Measurements from ENCODE around the gene DMKN. TPM values are rescaled to one million over a fixed set of nuclear protein-coding genes. Genes with fewer than 3 reads are reported as not detected.

Gene DMKN
- total RNA-seq, 1 donor from 2014 or later, result 26.5 TPM

- intact Hi-C loops (cut with DNase I), result no loop called here
- ATAC-seq (no peak), DNase-seq (ENCODE audit: low spot score) (no peak)
These were observed 19.9 kb upstream of the DMKN start, which contains the start of gene GAPDHS for GRCh38 chr19:35533201-35533821. Gene GAPDHS (plus strand): TSS chr19:35533456. CDS start chr19:35533528, 72 bp downstream.

DNA sequence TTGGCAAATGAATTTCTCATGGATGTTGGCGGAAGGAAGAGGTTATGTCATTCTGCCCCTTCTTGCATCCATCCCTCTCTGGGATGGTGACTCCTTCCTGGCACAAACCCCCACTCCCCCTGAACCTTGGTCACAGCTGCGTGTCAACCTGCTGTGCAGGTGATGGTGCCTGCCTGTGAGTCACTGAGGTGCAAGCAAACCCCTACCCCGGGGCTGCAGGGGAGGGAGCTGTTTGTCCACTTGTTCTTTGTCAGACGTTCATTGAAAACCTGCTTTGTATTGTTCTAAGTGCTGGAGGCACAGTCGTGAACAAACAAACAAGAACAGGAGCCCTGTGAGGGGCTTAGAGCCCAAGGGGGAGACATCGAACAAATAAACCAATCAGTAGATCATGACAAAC lies 17.8 kb upstream of the DMKN start:
- intact Hi-C loops (cut with DNase I), result no loop called here
- ATAC-seq (no peak), DNase-seq (ENCODE audit: low spot score) (no peak)

DNA sequence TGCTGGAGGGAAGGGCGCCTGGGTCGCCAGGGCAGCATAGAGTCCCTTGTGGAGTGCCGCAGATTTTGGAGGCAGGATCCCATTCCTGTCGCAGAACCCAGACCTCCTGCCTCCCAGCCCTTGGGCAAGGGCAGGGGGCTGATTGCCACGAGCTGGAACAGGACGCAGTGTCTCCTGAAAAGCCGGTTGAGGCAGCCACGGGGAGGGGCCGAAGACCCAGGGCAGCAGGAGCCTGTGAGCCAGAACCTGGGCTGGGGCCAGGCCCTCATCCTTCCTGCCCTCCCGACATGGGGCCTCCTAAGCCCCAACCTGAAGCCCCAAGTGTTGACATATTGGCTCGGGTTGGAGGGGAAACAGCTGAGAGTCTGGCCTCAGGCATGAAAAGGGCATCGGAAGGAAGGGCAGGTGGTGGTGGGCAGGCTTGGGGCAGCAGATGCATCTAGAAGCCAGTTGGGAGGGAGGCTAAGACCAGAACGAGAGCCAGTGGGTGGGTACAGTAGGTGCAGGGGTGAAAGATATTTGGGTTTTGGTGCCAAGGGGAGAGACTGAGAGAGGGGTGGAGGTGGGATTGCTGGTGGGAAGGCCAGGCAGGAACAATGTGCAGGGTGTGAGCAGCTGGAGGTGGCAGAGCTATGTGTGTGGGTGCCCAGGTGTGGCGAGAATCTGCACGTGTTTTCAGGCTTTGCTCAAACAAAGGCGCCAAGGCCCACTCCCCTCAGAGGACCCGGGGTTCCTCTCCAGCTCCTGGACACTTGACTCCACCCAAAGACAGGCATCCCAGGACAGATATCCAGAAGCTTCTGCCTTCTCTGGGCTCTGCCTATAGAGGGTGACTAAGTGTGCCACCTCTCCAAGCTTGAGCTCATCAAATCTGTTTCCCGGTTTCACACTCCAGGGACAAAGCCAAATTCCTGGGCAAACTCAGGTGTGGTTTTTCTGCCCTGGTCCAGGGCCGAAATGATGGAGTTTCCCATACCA lies 16.1 kb upstream of the DMKN start:
- no peak for ATAC-seq
- DNase-seq (ENCODE audit: low spot score), result no peak
- intact Hi-C loops (cut with DNase I), result no loop called here

DNA sequence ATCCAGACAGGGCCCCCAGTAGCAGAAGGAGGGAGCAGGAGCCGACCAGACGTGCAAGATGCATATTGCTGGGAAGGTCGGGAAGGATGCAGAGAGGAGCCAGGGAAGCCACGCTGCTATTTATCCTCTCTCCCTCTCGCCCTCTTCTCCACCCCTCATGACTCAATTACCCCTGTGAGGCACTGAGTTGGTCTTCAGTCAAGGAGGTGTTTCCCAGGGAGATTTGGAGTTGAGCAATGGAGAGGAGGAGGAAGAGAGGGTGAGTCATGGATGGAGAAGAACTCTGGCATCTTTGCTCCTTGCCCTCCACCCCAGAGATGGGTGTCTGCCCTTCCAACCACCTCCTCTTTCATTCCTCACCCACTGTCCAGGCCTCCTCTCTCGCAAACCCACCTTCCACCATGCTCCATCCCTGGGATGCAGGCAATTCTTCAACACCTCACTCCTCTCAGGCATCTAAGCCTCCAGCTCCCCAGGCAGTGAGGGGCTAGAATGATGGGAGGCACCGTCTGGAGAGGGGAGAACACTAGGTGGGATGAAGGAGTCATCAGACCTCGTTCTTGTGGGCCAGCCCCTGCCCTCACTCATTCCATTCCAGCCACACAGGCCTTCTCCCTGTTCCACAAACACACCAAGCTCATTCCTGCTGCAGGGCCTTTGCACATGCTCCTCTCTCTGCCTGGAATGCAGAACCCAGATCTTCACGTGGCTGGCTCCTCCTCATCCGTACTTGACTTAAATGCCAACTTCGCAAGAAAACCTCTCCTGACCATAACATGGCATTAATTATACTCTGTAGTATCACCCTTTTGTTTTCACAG lies 15.0 kb upstream of the DMKN start, which contains the start of gene SBSN:
Gene SBSN (minus strand): TSS at position 94 of the 821 bp plus-strand sequence. CDS start 30 bp downstream, at position 64.
- ATAC-seq (no peak), DNase-seq (ENCODE audit: low spot score) (no peak)
- intact Hi-C loops (cut with DNase I), result no loop called here

GRCh38 chr19:35525873-35526272 lies 12.4 kb upstream of the DMKN start:
- no peak for DNase-seq (ENCODE audit: low spot score)
- ATAC-seq, result no peak
- intact Hi-C loops (cut with DNase I), result no loop called here

DNA sequence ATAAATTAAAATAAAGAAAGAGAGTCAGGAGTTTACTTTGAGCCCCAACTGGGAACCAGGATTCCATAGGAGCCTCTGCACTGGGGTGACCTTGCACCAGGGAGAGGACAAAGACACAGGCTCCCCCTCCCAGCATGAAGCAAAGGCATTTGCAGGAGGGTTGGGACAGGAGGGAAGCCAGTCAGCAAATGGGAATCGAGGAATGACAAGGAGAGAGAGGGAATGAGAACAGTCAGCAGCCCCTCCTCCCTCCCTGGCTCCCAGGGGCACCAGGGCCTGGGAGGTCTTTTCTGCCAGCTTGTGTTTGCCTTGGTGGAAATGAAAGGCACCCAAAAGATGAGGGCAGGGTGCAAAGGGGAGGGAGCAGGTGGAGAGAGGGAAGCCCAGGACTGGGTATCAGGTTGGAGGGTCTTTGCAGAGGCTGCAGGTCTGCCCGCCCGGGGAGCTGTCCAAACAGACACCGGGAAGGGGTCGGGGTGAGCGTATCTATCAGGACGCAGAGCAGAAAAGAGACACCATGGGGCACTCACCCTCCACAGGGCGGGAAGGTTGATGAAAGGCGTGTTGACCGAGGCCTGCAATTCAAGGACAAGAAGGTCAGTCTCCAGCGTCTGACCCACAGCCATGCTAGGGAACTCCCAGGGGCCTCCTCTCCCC lies 10.9 kb upstream of the DMKN start:
- intact Hi-C loops (cut with DNase I), result no loop called here
- no peak for ATAC-seq
- DNase-seq (ENCODE audit: low spot score), result no peak

- intact Hi-C loops (cut with DNase I), result no loop called here
- ATAC-seq (no peak), DNase-seq (ENCODE audit: low spot score) (no peak)
These were observed 9.4 kb upstream of the DMKN start for GRCh38 chr19:35522745-35523327.

GRCh38 chr19:35521124-35521743 lies 7.8 kb upstream of the DMKN start:
- intact Hi-C loops (cut with DNase I), result no loop called here
- no peak for DNase-seq (ENCODE audit: low spot score)

DNA sequence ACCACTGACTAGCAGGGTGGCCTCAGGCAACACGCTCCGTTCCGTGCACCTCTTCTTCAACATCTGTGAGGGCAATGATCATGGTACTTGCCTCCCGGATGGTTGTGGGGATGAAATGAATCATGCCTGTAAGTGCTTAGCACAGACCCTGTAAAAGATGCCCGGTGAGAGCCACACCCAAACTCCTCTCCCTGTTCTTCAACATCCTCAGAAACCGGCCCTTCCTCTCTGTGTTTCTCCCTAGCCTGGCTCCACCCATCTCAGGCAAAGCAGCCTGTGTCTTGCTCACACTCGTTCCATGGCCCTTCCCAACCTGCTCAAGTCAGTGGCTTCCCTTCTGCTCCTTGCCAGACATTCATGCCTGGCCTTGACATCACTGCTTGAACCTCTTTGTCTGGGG lies 5.8 kb upstream of the DMKN start:
- no peak for DNase-seq (ENCODE audit: low spot score)
- ATAC-seq, result no peak
- intact Hi-C loops (cut with DNase I), result no loop called here

More at GRCh38 chr19:35521124-35521743, 7.8 kb upstream of the DMKN start:
- ATAC-seq, result no peak

DNA sequence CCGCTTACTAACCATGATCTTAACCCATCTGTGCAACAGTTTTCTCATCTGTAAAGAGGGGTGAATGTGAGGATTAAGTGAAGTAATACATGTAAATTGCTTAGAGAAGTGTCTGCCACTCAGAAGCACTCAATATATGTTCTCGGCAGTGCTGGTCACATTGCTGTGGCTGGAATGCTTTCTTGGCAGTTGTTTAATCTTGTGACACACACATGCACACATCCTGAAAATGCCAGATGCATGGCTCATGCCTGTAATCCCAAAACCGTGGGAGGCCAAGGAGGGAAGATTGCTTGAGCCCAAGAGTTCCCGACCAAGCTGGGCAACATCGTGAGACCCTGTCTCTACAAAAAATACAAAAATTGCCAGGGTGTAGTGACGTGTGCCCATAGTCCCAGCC lies 4.9 kb upstream of the DMKN start:
- DNase-seq (ENCODE audit: low spot score) (no peak), ATAC-seq (no peak)
- intact Hi-C loops (cut with DNase I), result no loop called here

DNA sequence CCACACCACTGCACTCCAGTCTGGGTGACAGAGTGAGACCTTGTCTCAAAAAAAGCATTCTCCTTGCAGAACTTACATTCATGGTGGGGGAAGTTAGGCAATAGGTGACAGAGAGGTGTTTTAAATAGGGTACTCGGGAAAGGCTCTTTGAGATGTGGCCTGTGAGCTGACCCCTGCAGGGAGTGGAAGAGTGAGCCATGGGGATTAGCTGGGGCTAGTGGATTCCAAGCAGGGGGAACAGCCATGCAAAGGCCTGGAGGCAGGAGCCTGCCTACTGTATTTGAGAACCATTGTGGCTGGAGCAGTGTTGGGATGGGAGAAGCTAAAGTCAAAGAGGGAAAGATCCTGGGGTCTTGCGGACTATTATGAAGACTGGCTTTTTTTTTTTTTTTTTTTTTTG lies 3.9 kb upstream of the DMKN start:
- intact Hi-C loops (cut with DNase I), result no loop called here
- no peak for DNase-seq (ENCODE audit: low spot score)
- ATAC-seq, result no peak

DNA sequence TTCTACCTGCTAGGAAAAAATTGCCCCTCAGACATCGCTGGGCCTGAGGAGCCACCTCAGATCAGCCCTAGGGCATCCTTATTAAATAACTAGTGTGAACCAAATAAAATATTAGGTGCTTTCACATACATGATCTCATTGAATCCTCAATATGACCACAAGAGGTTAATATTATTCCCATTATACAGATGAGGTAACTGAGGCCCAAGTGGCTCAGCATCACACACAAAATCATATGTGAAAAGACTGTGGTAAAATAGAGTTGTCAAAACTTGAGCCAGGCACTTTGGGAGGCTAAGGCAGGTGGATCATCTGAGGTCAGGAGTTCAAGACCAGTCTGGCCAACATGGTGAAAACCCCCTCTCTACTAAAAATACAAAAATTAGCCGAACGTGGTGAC lies 2.9 kb upstream of the DMKN start:
- DNase-seq (ENCODE audit: low spot score), result no peak
- intact Hi-C loops (cut with DNase I), result no loop called here
- no peak for ATAC-seq

GRCh38 chr19:35514282-35514809 lies 897 bp upstream of the DMKN start:
- DNase-seq (ENCODE audit: low spot score), result no peak
- intact Hi-C loops (cut with DNase I), result no loop called here
- ATAC-seq, result no peak

DNA sequence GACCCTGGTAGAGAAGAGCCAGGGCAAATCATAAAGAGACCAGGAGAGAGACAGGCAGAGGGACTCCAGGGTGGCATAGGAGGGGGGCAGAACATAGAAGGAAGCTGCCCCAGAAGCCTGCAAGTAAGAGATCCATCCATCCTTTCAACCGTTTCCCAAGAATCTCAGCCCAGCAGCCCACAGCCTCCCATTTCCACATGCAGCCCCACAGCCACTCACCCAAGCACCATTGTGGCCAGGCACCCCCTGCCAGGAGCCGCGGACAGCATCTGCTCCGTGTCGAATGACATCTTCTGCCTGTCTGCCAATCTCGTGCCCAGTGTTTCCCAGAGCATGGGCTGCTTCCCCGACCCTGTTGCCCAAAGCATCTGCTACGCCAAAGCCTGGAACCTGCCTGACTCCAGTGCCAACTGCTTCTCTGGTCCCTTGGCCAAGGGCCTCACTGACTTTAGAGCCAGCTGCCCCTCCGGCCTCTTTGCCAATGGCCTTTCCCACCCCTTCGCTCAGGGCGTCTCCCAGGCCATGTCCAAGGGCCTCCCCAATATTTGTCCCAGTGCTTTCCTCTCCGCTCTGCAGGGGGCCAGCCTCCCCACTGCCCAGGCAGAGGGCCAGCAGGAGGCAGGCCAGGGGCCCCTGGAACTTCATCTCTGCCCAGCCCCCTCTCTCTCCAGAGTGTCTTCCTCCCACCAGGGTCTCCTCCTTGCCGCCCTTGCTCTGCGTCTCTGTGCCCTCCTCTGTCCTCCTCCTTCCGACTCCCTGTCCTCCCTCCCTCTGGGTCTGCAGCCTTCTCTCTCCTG lies 420 bp downstream of the DMKN start:
- intact Hi-C loops (cut with DNase I), result no loop called here
- ATAC-seq (no peak), DNase-seq (ENCODE audit: low spot score) (no peak)

DNA sequence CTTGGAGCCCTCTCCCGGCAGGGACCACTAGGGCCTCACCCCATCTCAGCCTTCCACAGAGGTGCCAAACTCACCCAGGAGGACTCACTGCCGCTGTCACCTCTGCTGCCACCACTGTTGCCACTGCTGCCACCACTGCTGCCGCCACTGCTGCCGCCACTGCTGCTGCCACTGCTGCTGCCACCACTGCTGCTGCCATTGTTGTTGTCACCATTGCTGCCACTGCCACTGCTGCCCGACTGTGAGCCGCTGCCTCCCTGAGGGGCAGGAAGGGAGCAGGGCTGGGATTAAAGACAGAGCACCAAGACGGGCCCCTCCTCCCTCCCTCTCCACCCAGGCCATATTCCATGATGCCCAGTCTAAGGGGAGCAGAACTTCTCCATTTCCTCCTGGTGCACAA lies 2.1 kb downstream of the DMKN start:
- intact Hi-C loops (cut with DNase I), result no loop called here
- no peak for DNase-seq (ENCODE audit: low spot score)
- no peak for ATAC-seq

GRCh38 chr19:35510626-35510964 lies 2.9 kb downstream of the DMKN start:
- intact Hi-C loops (cut with DNase I), result no loop called here
- DNase-seq (ENCODE audit: low spot score) (no peak), ATAC-seq (peak; percentile 5)
